Bone marrow (tissue), 2 donors: ENCODE measurements around the gene TOM1.

Experiments
- DNase-seq, 2 donors: peaks; one replicate each; lab custom pipeline; 2025; lab: John Stamatoyannopoulos, UW

The TOM1 gene

DNA sequence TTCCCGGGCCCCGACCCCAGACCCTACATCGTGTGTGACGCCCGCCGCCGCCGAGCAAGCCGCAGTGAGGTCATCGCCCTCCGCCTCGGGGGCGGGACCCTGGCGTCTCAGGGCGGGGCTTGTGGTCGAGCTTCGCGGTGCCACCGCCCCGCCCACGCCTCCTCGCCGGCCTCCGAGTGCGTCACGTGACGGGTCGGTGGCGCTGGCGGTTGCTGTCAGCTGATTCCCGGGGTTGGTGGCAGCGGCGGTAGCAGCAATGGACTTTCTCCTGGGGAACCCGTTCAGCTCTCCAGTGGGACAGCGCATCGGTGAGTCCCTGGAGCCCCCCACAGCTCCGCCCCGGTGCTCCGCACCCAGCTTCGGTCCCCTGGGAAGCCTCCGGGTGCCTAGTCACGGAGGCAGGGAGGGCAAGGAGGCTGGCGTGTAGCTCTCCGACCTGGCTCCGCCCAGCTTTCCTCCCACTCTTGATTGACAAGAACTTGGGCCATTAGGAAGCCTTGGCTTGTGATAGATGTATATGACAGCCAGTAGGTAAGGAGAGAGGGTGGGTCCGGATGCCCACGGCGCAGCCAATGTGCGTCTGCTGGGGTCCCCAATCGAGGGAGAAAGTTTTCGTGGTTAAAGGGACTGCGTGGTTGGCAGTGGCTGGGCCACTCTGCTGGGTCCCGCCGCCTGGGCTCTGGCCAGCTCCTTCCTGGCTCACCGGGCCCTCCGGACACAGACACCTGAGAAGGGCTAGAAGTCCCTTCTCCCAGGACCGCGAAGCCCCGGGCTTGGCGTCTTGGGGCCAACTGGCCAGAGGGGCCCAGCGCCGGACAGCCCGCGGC lies at the start of gene TOM1:
Gene TOM1, plus strand, starts transcription at position 222 of the 827 bp plus-strand sequence. Its CDS starts 35 bp downstream, at position 257.
- peak; percentile 94 to 96 for DNase-seq

- no peak for DNase-seq
These were observed 49.5 kb upstream of the TOM1 start for GRCh38 chr22:35250156-35250555.

GRCh38 chr22:35253946-35254345 lies 45.7 kb upstream of the TOM1 start:
- DNase-seq: no peak

DNA sequence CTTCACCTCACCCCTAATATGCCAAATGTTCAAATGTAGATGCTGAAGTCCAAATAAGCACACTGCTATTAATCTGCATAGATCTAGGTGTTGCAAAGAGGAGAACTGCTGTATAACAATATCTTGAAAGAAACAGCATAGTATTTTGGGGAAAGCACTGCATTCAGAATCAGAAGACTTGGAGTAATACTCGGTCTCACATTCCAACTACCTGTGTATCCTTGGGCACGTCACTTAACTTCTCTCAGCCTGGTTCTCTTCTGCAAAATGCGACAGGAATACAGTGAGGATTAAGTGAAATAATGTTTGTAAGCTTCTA lies 42.7 kb upstream of the TOM1 start:
- no peak for DNase-seq

DNA sequence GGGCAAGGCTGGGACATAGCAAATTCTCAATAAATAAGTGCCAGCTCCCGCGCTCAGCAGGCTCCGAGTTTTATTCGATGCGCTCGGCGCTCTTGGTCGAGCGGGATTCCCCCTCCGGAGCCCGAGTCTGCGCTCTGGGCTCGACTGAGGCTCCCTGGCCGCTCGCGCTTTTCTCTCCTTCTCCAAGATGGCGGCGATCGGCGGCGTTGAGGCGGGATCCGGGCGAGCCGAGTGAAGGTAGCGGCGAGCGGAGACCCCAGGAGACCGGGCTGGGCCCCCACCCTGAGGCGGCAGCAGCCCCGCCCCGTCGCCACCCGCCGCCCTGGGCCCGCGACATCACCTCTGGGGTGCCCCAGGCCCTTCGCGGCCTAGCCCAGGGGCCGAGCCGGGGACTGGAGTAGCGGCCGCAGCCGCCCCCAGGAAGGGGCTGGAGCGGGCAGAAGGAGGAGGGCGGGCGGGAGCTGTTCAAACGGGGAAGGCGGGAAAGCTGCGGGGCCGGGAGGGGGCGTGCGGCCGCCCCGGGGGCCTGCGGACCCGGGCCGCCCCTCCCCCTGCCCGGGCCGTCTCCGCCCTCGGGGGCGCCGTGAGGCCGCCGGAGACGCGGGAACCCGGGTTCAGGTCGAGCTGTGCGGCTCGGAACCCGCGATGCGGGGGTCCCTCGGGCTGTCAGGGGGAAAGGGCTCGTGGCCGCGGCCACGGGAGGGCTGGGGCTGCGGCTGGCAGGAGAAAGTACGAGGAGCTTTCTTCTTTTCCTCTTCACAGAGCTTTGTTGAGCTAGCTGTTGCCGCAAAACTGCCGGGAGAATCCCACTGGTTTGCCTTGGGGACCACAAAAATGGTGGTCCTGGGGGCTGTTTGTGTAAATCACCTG lies 42.1 kb upstream of the TOM1 start, which contains the start of gene HMGXB4:
Gene HMGXB4, plus strand, starts transcription at position 173 of the 870 bp plus-strand sequence. CDS start 4,898 bp downstream, outside the sequence.
- peak; percentile 65 to 83 for DNase-seq

DNA sequence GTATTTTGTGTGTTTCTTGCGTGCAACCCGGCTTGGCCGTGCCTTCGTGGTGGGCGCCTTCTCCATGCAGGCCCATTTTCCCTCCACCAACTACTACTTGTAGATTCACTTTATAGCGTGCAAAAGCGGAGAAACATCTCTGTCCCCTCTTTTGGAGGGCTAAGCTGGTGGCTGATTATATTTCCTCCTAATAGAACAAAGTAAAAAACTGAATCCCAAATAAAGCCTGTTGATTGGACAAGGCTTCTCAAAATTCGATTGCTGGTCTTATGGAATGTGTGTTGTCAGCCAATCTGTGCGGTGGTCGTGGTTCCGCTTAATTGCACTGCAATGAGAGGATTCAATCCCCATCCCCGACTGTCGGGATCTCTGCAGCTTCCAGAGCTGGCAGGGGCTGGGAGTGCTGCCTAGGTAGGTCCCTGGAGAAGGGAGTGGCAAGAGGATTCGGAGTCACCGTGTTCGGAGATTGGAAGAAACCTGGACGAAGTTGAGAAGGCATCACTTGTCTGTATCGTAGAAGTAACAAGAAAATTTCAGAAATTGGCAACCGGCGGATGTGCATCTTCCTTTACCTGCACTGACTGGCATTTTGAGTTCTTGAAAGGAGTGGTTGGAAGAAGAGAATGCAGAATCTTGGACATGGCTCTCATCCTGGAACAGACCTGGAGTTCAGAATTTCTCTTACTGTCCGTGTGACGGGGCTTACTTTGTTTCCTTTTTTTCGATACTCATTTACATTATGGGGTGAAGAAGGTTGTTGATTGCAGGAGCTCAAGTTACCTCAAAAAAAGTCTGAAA lies 41.3 kb upstream of the TOM1 start:
- DNase-seq: no peak

- no peak for DNase-seq
These were observed 34.7 kb upstream of the TOM1 start for GRCh38 chr22:35264986-35265385.

GRCh38 chr22:35266277-35266676 lies 33.4 kb upstream of the TOM1 start:
- DNase-seq: no peak

- no peak for DNase-seq
These were observed 30.1 kb upstream of the TOM1 start for GRCh38 chr22:35269630-35270029.

GRCh38 chr22:35274154-35274871 lies 25.4 kb upstream of the TOM1 start:
- DNase-seq: no peak

DNA sequence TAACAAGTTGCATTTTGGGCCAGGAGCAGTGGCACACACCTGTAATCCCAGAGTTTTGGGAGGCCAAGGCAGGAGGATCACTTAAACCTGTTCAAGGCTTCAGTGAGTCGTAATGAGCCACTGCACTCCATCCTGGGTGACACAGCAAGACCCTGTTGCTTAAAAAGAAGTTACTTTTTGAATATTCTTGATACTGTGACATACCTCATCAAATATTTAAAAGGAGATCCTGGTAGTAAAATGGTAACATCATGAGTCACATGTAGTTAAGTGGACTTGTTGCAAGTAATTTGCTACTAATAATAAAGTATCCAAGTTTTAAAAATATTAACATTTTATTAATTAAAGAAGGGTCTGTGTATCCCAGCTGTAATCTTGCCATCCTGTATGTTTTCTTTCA lies 24.1 kb upstream of the TOM1 start:
- DNase-seq: no peak

- DNase-seq: no peak
These were observed 23.7 kb upstream of the TOM1 start for GRCh38 chr22:35276019-35276418.

- no peak for DNase-seq
These were observed 11.6 kb upstream of the TOM1 start for GRCh38 chr22:35288116-35288515.

GRCh38 chr22:35292786-35293185 lies 6.9 kb upstream of the TOM1 start:
- DNase-seq: no peak

DNA sequence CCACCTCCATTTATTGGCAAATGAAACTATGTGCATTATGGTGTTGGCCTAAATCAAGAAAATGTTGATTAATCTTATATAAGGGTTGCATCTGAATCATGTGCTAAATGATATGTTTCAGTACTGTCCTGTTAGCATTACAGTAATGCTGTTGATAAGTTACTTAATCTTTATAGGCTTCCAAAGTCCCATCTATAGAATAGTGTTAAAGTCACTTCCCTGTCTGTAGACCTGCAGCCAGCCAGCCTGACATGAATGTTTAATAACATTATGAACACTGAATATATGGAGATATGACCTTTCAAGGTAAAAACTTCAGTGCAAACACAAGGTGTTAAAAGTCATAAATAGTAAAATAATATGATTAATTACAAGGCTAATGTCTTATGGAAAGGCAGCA lies 3.6 kb upstream of the TOM1 start:
- no peak for DNase-seq

DNA sequence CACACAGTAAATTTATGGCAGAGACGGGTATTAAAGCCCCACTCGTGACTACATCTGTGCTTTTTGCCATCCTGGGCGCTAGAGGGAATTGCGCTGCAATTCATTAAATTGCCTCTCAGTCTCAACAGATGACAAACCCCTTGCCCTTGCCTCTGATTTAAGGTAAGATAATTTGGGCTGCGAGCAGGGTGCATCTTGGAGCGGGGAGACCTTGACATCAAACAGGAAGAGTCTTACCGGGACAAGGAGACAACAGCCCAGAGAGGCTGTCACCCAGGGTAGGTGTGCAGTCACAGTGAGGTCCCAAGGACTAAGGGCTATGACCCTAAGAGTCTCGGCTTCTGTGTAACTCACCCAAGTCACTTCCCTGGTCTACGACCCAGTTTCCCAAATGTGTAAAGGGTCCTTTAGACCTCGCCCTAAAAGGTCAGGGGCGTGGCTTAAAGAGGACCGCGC lies 449 bp upstream of the TOM1 start:
- DNase-seq: no peak

GRCh38 chr22:35301372-35301874 lies 1.7 kb downstream of the TOM1 start:
- peak; percentile 12 to 47 for DNase-seq

- DNase-seq: no peak
These were observed 3.4 kb downstream of the TOM1 start for GRCh38 chr22:35303029-35303624.

DNA sequence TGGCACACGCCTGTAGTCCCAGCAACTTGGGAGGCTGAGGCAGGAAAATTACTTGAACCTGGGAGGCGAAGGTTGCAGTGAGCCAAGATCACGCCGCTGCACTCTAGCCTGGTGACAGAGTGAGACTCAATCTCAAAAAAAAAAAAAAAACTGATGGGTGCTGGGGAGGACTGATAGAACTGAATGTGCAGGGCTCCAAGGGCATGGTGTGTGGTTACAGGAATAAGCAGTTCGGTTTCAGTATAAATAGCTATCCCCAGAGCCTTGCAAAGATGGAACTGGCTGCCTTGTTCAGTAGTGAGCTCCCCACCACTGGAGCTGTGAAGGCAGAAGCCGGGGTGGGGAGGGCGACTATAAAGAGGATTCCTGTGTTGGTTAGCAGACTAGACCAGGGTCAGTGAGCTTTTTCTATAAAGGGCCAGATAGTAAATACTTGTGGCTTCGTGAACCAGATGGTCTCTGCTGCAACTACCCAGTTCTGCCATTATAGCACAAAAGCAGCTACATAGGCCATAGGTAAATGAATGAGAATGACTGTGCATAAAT lies 5.9 kb downstream of the TOM1 start:
- no peak for DNase-seq

DNA sequence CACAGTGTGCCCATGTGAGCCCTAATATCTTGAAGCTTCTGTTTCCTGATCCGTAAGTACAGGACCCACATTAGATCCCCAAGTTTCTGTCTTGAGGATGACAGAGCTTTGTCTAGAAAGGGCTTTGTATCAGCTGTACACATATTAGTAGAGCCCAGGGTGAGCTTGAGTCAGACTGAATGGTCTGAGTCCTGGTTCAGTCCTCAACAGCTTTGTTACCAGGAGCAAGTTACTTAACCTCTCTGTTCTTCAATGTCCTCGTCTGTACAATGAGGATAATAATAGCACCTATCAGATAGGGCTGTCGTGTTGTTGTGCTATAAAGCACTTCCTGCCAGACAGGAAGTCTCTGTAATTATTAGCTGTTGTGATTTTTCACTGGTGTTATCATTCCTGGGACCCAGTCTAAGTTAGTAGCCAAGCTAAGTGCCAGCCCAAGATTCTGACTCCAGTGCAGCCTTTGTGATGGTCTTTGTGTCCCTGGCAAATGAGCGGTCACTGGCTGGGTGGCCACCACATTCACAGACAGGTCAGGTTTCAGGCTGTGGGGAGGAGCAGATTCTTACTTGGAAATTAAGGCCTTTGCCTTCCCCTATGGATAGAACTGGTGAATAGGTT lies 6.8 kb downstream of the TOM1 start:
- DNase-seq: no peak
